ENCODE data around the gene TEX101.

TEX101 gene

DNA sequence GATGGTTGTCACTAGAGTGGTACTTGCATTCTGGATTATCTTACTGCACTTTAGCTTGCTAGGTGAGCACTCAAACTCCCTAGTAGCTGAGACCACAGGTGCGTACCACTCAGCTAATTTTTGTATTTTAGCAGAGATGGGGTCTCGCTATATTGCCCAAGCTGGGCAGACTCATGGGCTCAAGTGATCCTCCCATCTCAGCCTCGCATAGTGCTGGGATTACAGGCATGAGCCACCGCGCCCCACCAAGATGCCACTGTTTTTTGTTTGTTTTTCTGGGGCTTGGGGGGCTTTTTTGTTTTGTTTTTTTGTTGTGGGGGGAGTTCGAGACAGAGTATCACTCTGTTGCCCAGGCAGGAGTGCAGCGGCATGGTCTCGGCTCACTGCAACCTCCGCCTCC is 33.0 kb downstream of the TEX101 start:
- DNase-seq (ENCODE audit: low read depth in 2 of 2): no peak

DNA sequence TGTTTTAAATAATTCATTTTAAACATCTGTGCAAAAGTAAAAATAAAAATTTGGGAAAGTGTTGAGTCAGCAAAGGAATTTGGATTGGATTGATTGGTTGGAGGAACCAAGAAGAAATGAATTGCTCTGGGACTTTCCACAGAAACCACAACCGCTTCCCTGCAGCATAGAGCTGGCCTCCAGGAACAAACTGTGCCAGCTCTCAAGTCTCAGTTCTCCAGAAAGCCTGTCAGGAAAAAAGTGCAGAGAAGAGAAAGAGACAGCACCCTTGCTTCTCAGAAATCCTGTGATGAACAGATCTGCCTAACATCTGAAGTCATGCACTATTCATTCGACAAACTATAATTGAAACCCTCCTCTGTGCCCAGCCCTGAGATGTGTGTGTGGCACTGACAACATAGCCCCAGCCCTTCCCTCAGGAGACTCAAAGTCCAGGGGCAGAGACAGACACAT is 35.9 kb downstream of the TEX101 start:
- no peak for DNase-seq (ENCODE audit: low read depth in 2 of 2)

DNA sequence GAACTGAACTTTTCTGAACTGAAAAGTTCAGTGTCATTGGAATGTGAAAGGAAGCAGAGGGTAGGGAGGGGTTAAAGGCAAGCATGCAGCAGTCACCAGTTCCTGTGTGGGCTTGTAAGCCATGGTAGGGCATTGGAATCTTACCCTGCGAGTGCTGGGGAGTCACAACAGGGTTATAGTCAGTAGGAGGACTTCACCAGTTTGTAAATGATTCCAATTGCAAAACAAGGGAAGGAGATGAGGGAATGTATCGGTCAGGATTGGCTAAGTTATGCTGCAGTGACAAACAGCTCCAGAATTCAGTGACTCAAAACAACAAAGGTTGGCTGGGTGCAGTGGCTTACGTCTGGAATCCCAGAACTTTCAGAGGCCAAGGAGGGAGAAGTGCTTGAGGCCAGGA is 37.9 kb downstream of the TEX101 start:
- no peak for DNase-seq (ENCODE audit: low read depth in 2 of 2)

DNA sequence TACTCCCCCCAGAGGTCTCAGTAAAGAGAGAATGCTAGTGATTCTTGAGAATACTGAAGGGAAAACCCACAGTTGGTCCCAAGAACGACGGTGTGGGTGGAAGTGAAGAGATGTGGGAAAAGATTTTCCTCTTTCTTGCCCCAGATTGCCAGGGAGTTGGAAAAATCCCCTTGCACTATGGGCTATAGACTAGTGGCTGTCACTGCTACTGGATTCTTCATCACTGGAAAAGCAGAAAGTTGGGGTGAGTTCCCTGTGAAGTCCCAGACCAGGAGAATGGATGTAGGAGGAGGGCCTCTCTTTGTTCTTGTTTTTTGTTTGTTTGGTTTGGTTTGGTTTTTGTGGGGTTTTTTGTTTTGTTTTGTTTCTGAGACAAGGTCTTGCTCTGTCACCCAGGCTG is 39.3 kb downstream of the TEX101 start:
- DNase-seq (ENCODE audit: low read depth in 2 of 2): no peak

DNA sequence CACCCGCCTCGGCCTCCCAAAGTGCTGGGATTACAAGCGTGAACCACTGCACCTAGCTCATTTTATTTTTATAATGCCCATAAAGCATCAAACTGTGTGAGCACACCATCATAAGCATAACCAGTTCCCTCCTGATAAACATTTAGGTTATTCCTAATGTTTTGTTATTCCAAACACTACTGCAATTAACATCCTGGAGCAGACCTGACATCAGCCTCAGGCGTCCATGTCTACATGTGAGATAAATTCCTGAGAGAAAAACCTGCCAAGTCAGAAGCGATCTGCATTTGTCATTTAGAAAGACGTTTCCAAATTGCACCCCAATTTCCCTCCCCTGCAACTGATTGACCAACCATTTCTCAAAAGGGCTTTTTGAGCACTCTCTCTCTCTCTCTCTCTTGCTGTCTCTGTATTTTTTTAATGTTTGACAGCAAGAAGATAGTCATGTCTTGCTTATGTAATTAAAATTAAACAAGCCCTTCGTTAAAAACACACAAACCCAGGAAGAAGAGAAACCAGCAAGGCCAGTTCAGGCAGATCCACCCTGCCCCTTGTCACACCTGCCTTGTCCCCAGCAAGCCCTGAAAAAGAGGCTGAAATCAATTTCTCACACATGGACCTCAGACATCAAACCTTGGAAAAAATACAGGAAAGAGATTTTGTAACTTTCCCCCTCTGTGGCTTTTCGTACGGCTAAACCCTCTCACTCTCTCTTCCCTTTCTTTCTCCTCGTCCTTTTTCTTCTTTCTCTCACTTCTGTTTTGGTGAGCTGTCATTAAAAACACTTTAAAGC is 40.8 kb downstream of the TEX101 start:
- no peak for DNase-seq (ENCODE audit: low read depth in 2 of 2)

DNA sequence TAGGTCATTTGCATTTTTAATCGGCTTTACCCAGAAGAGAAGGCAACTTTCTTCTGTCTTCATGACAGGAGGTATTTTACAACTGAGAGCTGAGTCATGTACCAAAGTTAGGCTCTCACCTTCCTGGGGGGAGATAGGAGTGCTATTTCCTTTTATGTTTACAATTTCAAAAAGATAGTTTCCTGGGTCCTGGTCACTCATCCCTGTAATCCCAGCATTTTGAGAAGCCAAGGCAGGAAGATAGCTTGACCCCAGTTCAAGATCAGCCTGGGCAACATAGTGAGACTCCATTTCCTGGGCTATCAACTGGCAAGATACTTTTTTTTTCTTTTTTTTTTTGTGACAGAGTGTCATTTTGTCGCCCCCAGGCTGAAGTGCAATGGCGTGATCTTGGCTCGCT is 43.1 kb downstream of the TEX101 start:
- no peak for DNase-seq (ENCODE audit: low read depth in 2 of 2)

DNA sequence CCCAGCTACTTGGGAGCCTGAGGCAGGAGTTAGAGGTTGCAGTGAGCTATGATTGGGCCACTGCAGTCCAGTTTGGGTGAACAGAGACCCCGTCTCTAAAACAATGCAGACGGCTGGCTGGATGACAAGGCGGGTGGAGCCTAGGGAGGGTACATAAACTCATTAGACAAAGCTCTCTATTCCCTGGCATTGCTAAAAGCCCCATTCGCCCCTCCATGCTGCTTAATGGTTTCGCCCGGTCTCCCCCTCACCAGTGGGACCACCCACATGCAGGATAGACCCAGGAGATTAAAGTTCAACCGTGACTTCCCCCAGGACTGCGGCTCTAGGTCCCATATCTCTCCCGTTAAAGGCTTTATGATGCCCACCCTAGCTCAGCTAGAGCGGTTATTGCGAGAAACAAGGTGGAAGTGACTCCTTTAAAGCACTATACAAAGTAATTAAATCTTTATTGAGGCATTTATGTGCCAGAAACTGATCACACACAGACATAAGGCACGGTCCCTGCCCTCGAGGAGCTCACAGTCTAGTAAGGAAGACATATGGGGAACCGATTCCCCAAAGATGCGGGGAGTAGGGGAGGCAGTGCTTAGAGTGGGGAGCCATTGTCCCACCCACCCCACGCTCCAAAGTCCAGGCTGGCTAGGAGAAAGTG is 45.8 kb downstream of the TEX101 start:
- no peak for DNase-seq (ENCODE audit: low read depth in 2 of 2)

DNA sequence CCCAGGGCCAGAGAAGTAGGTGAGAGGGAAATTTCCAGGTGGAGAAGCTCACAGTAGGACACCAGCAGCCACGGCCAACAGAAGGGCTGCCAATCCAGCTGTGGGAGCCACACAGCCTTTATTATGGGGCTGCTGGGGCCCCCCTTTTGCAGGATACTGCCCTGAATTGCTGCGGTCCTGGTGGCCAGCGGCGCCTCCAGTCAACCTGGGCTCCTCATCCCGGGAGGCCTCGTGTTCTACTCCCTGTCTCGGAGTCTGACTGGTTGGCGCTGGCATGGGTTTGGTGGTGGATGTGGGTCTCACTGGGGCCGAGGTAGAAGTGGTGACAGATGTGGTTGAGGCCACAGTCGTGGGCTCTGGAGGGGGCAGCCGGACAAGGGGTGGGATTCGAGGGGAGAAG is 46.6 kb downstream of the TEX101 start:
- no peak for DNase-seq (ENCODE audit: low read depth in 2 of 2)

DNA sequence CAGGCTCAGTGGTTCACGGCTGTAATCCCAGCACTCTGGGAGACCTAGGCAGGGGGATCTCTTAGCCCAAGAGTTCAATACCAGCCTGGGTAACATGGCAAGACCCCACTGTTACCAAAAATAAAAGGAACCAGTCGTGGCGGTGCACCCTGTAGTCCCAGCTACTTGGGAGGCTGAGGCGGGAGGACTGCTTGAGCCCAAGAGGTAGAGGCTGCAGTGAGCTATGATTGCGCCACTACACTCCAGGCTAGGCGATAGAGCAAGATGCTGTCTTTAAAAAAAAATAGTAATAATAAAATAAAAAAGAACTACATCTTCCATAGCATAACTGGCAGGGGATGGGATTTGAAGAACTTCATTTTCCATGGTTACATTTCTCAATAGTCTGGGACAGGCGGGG is 47.7 kb downstream of the TEX101 start:
- no peak for DNase-seq (ENCODE audit: low read depth in 2 of 2)

DNA sequence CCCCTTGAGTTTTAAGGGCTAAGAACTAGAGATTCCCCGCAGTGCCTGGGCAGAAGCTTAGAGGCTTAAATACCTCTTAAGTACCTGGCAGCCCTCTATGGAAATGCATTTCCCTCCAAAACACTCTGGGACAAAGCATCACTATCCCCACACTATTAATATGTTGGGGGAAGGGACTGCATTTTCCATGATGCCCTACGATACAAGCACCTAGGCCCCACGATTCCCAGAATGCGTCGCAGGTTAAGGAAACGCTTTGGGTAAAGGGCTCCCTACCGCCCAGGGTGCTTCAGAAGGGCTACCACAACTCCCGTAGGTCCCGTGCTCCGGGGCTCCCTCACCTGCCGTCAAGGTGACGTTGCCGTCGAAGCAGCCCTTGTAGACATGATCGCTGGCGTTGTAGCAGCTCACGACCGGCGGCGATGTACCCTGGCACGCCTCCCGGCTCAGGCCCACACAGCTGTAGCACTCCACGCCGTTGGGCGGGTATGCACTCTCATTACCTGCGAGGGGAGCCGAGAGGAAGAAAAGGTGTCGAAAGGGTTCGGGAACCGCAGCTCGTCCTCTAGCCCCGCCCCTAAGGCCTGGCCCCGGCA is 48.2 kb downstream of the TEX101 start:
- no peak for DNase-seq (ENCODE audit: low read depth in 2 of 2)

DNA sequence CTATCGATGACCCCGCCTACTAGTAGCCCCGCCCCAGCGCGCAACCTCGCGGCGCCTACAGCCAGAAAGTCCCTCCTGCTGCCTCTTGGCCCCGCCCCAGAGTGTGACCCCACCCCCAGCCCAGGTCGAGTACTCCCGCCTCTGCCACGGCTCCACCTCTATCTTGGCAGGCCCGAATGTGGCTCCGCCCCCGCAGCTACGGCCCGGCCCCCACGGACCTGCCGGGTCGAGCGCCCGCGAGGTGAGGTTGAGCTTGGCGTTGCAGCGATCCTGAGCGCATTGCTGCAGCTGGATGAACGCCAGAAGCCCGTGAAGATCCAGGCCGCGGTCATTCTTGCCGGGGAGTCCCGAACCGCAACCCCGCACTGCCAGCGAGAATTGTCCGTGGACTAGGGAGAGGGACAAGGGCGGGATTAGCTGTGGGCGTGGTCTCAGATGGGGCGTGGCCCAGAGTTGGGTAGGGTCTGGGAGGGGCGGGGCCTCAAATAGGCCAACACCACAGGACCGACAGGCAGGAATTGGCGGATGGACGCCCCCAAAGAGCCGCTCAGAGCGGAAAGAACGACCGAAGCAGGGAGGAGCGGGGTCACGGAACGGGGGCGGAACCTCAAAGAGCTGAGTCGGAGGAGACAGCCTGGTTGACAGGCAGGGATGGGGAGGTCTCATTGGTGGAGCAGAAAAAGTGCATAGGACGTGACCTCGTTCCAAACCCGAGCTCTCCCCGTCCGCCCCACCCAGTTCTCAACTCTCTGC is 48.9 kb downstream of the TEX101 start:
- peak; percentile 69 to 75 for DNase-seq (ENCODE audit: low read depth in 2 of 2)

DNA sequence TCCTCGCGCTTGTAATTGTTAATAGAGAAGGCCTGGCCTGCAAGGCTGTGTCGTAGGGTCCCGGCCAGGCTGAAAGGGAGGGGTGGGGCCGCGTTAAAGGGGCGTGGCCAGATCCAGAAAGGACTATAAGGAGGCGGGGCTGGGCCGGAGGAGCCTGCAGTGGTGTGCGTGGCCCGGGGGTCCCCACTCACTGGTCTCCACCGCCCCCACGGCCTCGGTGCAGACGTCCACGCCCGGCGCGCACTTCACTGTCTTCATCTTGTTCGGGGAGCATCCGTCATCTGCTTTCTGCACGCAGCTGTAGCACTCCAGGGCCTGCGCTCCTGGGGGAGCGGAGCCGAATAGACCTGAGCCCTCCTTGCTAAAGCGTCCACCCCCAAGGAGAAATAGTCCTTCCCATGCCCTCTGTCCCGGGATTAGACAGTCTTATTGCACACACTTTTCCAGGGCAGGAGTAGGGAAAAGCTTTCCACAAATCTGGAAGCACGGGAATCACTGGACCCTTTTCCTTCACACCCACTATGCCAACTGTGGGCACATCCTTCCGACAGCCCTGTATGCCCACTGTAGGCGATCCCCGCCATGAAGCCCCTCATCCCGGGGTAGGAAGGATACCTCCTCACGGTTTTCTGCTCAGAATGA is 49.6 kb downstream of the TEX101 start:
- no peak for DNase-seq (ENCODE audit: low read depth in 2 of 2)

DNA sequence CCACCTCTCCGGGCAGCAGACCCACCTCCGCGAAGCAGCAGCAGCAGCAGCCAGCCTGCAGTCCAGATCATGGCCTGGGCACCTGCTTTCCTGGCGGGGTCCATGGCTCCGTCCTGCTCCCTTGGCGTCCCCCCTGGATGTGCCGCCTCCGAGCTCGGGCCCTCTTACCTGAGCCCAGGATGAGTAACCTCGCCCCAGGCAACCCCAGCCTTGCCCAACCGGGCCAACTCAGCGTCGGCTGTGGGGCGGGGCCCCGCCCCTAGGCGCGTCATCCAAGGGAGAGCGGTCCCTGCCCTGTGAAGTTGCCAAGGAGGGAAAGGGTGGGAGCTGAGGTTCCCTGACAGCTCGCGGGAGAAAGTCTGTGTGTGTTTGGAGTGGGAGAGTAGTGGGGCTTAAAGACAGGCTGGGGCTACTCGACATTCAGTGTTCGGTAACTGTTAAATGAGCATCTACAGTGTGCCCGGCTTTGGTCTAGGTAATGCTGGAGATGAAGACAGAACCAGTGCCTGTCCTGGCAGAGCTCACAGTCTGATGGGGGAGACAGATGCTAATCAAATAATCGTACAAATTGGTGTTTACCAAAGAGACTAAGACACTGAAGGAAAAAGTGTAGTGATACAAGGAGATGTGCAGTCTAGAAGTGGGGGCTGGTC is 50.9 kb downstream of the TEX101 start, which contains the start of gene LYPD3:
LYPD3 (minus strand) TSS at position 141 of the 653 bp plus-strand sequence; CDS start at position 104, 37 bp downstream.
- no peak for DNase-seq (ENCODE audit: low read depth in 2 of 2)

DNA sequence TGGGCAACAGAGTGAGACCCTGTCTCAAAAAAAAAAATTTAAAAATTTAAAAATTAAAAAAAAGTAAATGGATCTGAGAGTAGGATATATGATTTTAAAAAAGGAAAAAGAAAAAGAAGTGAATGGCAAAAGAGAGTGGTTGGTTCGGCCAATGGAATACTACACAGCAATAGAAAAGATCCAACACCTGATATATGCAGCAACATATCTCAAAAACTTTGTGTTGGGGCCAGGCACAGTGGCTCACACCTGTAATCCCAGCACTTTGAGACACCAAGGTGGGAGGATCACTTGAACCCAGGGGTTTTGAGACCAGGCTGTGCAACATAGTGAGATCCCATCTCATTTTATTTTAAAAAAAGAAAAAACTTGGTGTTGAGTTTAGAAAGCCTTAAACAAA is 52.1 kb downstream of the TEX101 start:
- no peak for DNase-seq (ENCODE audit: low read depth in 2 of 2)

DNA sequence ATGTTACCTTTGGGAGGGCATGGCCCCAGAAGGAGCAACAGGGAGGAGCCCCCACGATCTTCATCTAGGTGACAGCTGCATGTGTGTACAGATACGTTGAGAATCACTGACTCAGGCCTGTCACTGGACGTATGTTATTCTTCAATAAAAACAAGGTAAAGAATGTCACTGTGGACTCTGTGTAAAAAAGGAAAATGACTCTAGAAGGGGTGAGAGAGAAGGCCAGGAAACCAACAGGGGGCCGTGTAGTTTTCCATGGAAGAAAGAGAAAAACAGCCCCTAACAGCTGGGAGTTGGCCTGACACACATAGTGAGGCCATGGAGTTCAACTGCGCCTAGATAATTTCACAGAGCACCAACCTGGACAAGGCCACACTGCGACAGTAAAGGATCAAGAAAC is 52.6 kb downstream of the TEX101 start:
- no peak for DNase-seq (ENCODE audit: low read depth in 2 of 2)

DNA sequence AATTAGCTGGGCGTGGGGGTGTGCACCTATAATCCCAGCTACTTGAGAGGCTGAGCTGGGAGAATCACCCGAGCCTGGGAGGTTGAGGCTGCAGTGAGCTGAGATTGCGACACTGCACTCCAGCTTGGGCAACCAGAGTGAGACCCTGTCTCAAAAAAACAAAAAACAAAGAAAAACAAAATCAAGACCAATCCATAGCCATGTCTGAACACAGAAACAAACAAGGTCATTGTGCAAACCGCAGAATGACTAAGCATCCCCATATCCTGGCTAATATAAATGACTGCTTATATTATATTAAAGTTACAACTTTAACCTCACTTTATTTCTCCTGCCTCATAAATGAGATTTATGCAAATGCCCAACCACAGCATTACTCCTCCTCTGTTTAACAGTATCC is 53.0 kb downstream of the TEX101 start:
- DNase-seq (ENCODE audit: low read depth in 2 of 2): no peak

Data from fibroblast of skin of left biceps (primary cell).